Germinal center (tissue), 1 donor: ENCODE results near the gene AXIN1.

Experiments used
- DNase-seq: peaks from one replicate; pipeline ENCODE4 v3.0.0; 2012; ENCODE audit warnings: mixed read lengths, low spot score

The AXIN1 gene

GRCh38 chr16:240559-240958, 112.0 kb downstream of the AXIN1 start:
- DNase-seq = no peak

- no peak for DNase-seq
Observed at GRCh38 chr16:239948-240277, 112.6 kb downstream of the AXIN1 start.
